Smooth muscle cell (in vitro differentiated cells): ENCODE results near the gene MAZ. TPM values are rescaled to one million over a fixed set of nuclear protein-coding genes. Genes with fewer than 3 reads are reported as not detected.

Experiments used
- DNase-seq: peaks from one replicate; lab custom pipeline; 2025; ENCODE audit not compliant: unreplicated experiment; lab: John Stamatoyannopoulos, UW
- H2AFZ ChIP-seq: fragments of 200-600 bp; sonication (generic); 2 replicates; pipeline ENCODE4 v1.6.0; 2016; ENCODE audit warnings: antibody characterized with exemption, low read depth, mild to moderate bottlenecking
- H3F3A ChIP-seq: fragments of 200-600 bp; sonication (generic); 2 replicates; pipeline ENCODE4 v1.6.0; 2017; ENCODE audit warnings: antibody characterized with exemption, low read depth
- H3K27ac ChIP-seq: fragments of 200-600 bp; sonication (generic); 2 replicates; pipeline ENCODE4 v1.5.1; 2016; ENCODE audit warnings: low read depth, mild to moderate bottlenecking
- H3K27me3 ChIP-seq: fragments of 200-600 bp; sonication (generic); 2 replicates; pipeline ENCODE4 v1.6.1; 2016; ENCODE audit warnings: low read depth, mild to moderate bottlenecking
- H3K36me3 ChIP-seq: fragments of 200-600 bp; sonication (generic); 2 replicates; pipeline ENCODE4 v1.5.1; 2016; ENCODE audit warnings: low read depth
- H3K4me1 ChIP-seq: fragments of 200-600 bp; sonication (generic); 2 replicates; pipeline ENCODE4 v1.5.1; 2016; ENCODE audit warnings: low read depth
- H3K4me2 ChIP-seq: fragments of 200-600 bp; sonication (generic); 2 replicates; pipeline ENCODE4 v1.6.0; 2016; ENCODE audit warnings: mild to moderate bottlenecking
- H3K4me3 ChIP-seq: fragments of 200-600 bp; sonication (generic); 2 replicates; pipeline ENCODE4 v1.5.1; 2016; ENCODE audit warnings: mild to moderate bottlenecking
- H3K79me2 ChIP-seq: fragments of 200-600 bp; sonication (generic); 2 replicates; pipeline ENCODE4 v1.6.0; 2016; ENCODE audit warnings: low read depth, mild to moderate bottlenecking
- H3K9ac ChIP-seq: fragments of 200-600 bp; sonication (generic); 2 replicates; pipeline ENCODE4 v1.6.0; 2016; ENCODE audit warnings: low read depth
- H3K9me3 ChIP-seq: fragments of 200-600 bp; sonication (generic); replicated peaks from 2 replicates; pipeline ENCODE4 v1.5.1; 2016; ENCODE audit warnings: low read depth
- H4K20me1 ChIP-seq: fragments of 200-600 bp; sonication (generic); 2 replicates; pipeline ENCODE4 v1.6.0; 2016; ENCODE audit warnings: low read depth
- CTCF ChIP-seq: fragments of 200-600 bp; sonication (generic); IDR thresholded peaks from 2 replicates; pipeline ENCODE4 v1.5.1; 2017; ENCODE audit warnings: borderline replicate concordance, mild to moderate bottlenecking, antibody characterized with exemption; ENCODE audit not compliant: insufficient read depth, poor library complexity, severe bottlenecking
- WGBS: methylation state at CpG from one replicate; pipeline ENCODE4 v1.1.7; 2016; ENCODE audit warnings: low lambda C conversion rate; 5-methylcytosine and 5-hydroxymethylcytosine counted together
- polyA plus RNA-seq: library from polyadenylated mRNA; unstranded; fragments of >200 nt; fragmentation: Nextera tagmentation; extraction: Ambion mirVana; gene quantifications from 2 replicates; pipeline ENCODE4 v1.2.1, GENCODE V29; 2016
- total RNA-seq: library from RNA; depleted of rRNA; stranded (reverse); fragments of >200 nt; gene quantifications from 2 replicates; pipeline ENCODE4 v1.2.3, GENCODE V29; 2014

MAZ gene
- total and polyA plus RNA-seq, 2 experiments from 2014 or later = 77.2 to 229 TPM

- H2AFZ ChIP-seq = no peak overlapping the region
Observed at GRCh38 chr16:29839822-29840221, 33.5 kb downstream of the MAZ start.

GRCh38 chr16:29840240-29840639, 33.9 kb downstream of the MAZ start:
- TF ChIP-seq CTCF = no peak
- Histone ChIP-seq H3K27ac (no peak overlapping the region), H3K4me1 (no peaks in the 10 kb centered on the region), H3K27me3 (no peaks in the 10 kb centered on the region), H3K9ac (no peak overlapping the region), H3K9me3 (no peaks in the 10 kb centered on the region), H3F3A (no peaks in the 10 kb centered on the region), H3K36me3 (no peaks in the 10 kb centered on the region), H4K20me1 (no peaks in the 10 kb centered on the region), H3K4me2 (no peak overlapping the region), H2AFZ (no peak overlapping the region), H3K4me3 (no peak overlapping the region), H3K79me2 (no peaks in the 10 kb centered on the region)
- no peak for DNase-seq
- 94% methylated on average over 10 of the region's 10 CpGs for WGBS

More at GRCh38 chr16:29839822-29840221, 33.5 kb downstream of the MAZ start:
- Histone ChIP-seq H3K9ac (no peak overlapping the region), H3K79me2 (no peaks in the 10 kb centered on the region), H4K20me1 (no peaks in the 10 kb centered on the region), H3K27me3 (no peaks in the 10 kb centered on the region), H3F3A (no peaks in the 10 kb centered on the region), H3K27ac (no peak overlapping the region), H3K9me3 (no peaks in the 10 kb centered on the region), H3K4me3 (no peak overlapping the region), H3K4me2 (no peak overlapping the region), H3K4me1 (no peaks in the 10 kb centered on the region), H3K36me3 (no peaks in the 10 kb centered on the region)
- no peak for DNase-seq
- 66% methylated on average over 6 of the region's 6 CpGs for WGBS
- no peak for TF ChIP-seq CTCF

GRCh38 chr16:29841631-29842030, 35.3 kb downstream of the MAZ start:
- no peak for TF ChIP-seq CTCF
- no peaks in the 10 kb centered on the region for H3K27me3 ChIP-seq
- H3K4me1 ChIP-seq = no peaks in the 10 kb centered on the region
- H3K9me3 ChIP-seq = no peaks in the 10 kb centered on the region
- no peaks in the 10 kb centered on the region for H3F3A ChIP-seq
- DNase-seq = no peak
- H3K4me2 ChIP-seq = no peak overlapping the region
- H2AFZ ChIP-seq = no peak overlapping the region
- no peak overlapping the region for H3K27ac ChIP-seq
- no peaks in the 10 kb centered on the region for H3K36me3 ChIP-seq
- H4K20me1 ChIP-seq = no peaks in the 10 kb centered on the region
- no peak overlapping the region for H3K4me3 ChIP-seq
- WGBS = 97% methylated on average over 21 of the region's 23 CpGs
- no peaks in the 10 kb centered on the region for H3K79me2 ChIP-seq
- no peak overlapping the region for H3K9ac ChIP-seq

GRCh38 chr16:29842732-29843346, 36.5 kb downstream of the MAZ start:
- Histone ChIP-seq H3K27ac (no peak overlapping the region), H2AFZ (no peak overlapping the region), H3K9me3 (no peaks in the 10 kb centered on the region), H4K20me1 (no peaks in the 10 kb centered on the region), H3K4me2 (no peak overlapping the region), H3K36me3 (no peaks in the 10 kb centered on the region), H3K9ac (no peak overlapping the region), H3F3A (no peaks in the 10 kb centered on the region), H3K4me3 (no peak overlapping the region), H3K79me2 (no peaks in the 10 kb centered on the region), H3K4me1 (no peaks in the 10 kb centered on the region), H3K27me3 (no peaks in the 10 kb centered on the region)
- no peak for TF ChIP-seq CTCF
- WGBS = 96% methylated on average over 9 of the region's 9 CpGs
- DNase-seq = no peak
